Suprapubic skin (tissue), 4 donors: Measurements from ENCODE around the gene EEF2K.

Experiments
- EP300 ChIP-seq: sonication (generic); formaldehyde crosslinking; IDR thresholded peaks from one replicate; pipeline ENCODE4 v1.6.1; 2017; ENCODE audit warnings: antibody characterized with exemption
- POLR2A ChIP-seq, 2 donors: fragments of 450-650 bp; IDR thresholded peaks; one replicate each; pipeline ENCODE4 v1.6.1; 2017; ENCODE audit warnings: antibody characterized with exemption in 2 of 2, mild to moderate bottlenecking in 2 of 2, moderate library complexity in 2 of 2
- POLR2AphosphoS5 ChIP-seq, 3 donors: sonication (generic); formaldehyde crosslinking; IDR thresholded peaks; one replicate each; pipeline ENCODE4 v1.6.1; 2017; ENCODE audit warnings: antibody characterized with exemption in 3 of 3
- TF ChIP-seq, protein P1 (sequence below), 2 donors: fragments of 200-600 bp in 1 of 2; fragments of 450-650 bp in 1 of 2; sonication (generic) in 1 of 2; IDR thresholded peaks; one replicate each; pipeline ENCODE4 v1.5.1; 2016 to 2019; ENCODE audit warnings: antibody characterized with exemption in 2 of 2, mild to moderate bottlenecking in 1 of 2, moderate library complexity in 1 of 2

GRCh38 chr16:22220069-22220440 is 14.0 kb downstream of the EEF2K start:
- no peak for TF ChIP-seq EP300
- TF ChIP-seq, protein P1, sequence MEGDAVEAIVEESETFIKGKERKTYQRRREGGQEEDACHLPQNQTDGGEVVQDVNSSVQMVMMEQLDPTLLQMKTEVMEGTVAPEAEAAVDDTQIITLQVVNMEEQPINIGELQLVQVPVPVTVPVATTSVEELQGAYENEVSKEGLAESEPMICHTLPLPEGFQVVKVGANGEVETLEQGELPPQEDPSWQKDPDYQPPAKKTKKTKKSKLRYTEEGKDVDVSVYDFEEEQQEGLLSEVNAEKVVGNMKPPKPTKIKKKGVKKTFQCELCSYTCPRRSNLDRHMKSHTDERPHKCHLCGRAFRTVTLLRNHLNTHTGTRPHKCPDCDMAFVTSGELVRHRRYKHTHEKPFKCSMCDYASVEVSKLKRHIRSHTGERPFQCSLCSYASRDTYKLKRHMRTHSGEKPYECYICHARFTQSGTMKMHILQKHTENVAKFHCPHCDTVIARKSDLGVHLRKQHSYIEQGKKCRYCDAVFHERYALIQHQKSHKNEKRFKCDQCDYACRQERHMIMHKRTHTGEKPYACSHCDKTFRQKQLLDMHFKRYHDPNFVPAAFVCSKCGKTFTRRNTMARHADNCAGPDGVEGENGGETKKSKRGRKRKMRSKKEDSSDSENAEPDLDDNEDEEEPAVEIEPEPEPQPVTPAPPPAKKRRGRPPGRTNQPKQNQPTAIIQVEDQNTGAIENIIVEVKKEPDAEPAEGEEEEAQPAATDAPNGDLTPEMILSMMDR (IDR thresholded peaks at IDR 0.05) = no peak
- TF ChIP-seq POLR2A (IDR thresholded peaks at IDR 0.05) = no peak
- no peak for TF ChIP-seq POLR2AphosphoS5 (IDR thresholded peaks at IDR 0.05)
